GM10266 (cell line): Measurements from ENCODE around the gene MFRP.
A peak's percentile ranks its signal among the peaks of the same experiment; 100 is the strongest.

Experiments
- DNase-seq: peaks from one replicate; pipeline ENCODE4 v3.0.0; 2012; ENCODE audit errors: extremely low spot score
- TF ChIP-seq, protein P1 (sequence below): IDR thresholded peaks from 2 replicates; pipeline ENCODE4 v1.5.1; 2012; ENCODE audit warnings: mild to moderate bottlenecking, low read depth; ENCODE audit not compliant: control insufficient read depth, insufficient read depth; ENCODE audit errors: missing control alignments

MFRP gene

DNA sequence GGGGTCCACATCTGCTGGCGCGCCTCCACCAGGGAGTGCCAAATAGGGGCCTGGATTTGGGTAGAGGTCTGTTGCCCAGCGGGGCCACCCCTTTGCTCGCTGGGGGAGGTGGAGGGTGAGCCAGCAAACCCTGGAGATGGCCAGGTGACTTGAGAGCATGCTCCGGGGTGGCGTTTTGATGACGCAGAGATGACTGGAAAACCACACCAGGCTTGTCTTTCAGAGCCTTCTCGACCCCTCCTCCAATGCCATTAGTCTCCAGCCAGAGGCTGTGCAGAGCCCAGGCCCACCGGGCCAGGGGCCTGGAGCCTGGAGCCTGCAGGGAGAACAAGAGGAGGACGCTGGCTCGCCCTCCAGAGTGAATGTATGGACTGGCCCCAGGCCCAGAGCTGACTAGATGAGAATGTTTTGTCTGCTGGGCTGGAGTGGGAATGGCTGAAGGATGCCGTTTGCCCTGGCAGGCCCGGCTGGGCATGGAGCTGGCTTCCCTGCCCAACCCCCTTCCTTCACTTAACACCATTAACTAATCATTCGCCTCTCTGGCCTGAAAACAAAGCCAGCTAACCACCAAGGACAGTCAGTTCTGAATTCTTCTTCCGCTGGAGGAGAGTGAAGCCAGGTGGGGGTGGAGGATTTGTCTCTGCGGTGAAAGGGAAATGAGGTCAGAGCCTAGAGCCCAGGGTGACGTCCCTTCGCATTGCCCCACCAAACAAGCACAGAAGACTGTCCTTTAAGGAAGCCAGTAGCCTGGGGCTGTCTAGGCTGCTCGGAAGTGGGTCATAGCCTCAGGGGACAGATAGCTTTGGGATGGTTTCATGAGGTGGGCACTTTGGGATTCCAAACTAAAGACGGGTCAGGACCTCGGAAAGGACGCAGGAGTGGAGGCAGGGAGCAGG lies 28.0 kb downstream of the MFRP start:
- peak; percentile 93 for DNase-seq

DNA sequence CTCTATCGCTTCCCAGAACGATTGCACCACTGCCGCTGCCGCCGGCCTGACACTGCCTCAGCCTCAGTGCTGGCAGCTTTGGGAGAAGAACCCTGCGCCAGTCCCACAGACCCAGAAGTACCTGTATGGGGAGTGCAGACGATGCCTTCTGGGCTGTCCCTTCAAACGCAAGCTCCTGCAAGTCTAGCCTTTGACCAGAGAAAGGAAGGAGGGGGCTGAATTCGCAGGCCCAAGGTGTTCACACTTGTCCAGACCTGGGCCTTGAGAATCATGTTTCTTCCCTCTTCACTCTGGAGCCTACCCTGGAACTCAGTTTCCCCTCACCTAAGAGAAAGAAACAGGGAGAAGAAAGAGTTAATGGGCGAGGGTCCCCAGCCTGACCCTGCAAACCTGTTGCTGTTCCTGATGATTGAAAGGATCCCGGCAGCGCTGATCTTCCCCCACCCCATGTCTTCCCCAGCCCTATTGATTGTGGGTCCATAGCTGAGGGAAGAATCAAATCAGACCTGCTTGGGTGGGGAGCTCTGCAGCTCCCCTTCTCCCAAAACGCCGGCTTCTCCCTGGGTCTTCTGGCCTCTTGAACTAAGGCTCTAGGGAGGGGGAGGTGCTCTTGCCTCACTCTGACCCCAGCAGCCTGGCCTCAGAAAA lies 28.8 kb downstream of the MFRP start:
- DNase-seq = no peak
- TF ChIP-seq, protein P1, sequence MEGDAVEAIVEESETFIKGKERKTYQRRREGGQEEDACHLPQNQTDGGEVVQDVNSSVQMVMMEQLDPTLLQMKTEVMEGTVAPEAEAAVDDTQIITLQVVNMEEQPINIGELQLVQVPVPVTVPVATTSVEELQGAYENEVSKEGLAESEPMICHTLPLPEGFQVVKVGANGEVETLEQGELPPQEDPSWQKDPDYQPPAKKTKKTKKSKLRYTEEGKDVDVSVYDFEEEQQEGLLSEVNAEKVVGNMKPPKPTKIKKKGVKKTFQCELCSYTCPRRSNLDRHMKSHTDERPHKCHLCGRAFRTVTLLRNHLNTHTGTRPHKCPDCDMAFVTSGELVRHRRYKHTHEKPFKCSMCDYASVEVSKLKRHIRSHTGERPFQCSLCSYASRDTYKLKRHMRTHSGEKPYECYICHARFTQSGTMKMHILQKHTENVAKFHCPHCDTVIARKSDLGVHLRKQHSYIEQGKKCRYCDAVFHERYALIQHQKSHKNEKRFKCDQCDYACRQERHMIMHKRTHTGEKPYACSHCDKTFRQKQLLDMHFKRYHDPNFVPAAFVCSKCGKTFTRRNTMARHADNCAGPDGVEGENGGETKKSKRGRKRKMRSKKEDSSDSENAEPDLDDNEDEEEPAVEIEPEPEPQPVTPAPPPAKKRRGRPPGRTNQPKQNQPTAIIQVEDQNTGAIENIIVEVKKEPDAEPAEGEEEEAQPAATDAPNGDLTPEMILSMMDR = no peak

More for the DNA sequence above, 28.0 kb downstream of the MFRP start:
- TF ChIP-seq, protein P1 = no peak

DNA sequence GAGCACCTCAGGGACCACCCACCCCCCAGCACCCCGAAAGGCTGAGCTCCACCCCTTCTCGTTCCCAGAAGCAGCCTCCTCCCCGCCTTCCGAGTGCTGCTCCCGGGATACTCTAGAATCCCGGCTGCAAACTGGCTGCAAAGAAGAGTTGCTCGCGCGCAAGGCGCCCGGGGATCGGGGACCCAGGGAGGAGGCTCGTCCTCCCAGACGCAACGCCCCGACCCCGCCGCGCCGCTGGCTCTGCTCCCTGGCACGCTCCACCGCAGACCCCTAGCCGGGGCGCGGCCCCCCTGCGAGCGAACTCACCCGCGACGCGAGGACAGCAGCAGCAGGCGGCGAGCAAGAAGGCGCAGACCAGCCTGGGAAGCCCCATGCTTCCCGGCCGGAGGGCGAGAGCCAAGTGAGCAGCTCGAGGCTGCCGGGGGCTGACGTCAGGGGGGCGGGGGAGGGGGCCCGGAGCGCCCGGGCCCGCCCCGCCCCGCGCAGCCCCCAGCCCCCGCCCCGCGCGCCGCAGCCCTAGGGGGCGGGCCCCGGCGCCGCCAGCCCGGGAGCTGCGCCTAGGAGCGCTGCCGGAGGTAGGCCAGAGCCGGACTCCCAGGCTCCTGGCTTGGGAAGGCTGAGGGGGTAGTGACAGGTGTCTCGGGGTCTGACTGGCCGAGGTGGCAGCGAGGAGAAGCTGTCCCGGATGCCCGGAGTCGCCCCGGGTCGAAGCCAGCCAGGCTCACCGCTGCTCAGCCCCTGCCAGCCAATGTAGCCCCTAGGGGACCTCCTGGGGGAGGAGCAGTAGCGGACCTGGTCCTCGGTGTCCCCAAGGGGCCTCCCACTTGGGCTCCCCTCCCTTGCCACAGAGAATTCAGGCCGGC lies 29.5 kb downstream of the MFRP start, which contains the start of gene MCAM:
MCAM (minus strand) TSS at position 402 of the 863 bp plus-strand sequence; CDS start at position 373, 29 bp downstream.
- peak; percentile 75 for DNase-seq
- TF ChIP-seq, protein P1 = no peak

DNA sequence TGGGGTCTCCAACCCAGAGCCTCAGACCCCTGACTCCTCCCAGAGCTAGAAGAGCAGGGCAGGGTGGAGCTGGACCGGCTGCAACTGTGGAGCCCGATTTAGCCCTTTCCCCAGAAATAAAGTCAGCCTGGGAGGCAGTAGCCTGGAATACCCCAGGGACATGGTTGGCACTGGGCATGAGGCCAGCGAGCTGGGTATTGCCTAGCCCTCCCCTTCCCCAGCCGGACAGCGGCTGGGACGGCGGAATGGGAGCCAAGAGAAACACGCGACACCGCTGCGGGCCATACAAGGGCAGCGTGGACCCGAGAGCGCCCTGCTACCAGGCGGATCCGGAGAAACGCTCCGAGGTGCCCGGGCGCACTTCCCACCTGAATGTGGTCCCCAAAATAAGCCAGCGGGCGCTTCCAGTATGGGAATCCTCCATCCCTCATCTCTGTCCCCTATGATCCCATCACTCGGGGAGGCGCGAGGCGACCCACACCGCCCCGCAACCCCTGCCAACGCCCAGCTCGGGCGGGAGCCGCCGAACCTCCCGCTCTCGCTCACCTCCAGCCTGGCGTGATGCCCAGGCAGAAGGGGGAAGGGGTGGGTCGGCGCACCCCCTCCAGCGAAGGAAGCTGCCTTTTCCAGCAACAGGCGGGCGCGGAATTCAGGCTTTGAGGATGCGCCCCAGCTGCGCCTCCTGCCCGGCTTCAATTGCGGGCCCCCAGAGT lies 30.3 kb downstream of the MFRP start:
- DNase-seq = no peak
- TF ChIP-seq, protein P1 = no peak

DNA sequence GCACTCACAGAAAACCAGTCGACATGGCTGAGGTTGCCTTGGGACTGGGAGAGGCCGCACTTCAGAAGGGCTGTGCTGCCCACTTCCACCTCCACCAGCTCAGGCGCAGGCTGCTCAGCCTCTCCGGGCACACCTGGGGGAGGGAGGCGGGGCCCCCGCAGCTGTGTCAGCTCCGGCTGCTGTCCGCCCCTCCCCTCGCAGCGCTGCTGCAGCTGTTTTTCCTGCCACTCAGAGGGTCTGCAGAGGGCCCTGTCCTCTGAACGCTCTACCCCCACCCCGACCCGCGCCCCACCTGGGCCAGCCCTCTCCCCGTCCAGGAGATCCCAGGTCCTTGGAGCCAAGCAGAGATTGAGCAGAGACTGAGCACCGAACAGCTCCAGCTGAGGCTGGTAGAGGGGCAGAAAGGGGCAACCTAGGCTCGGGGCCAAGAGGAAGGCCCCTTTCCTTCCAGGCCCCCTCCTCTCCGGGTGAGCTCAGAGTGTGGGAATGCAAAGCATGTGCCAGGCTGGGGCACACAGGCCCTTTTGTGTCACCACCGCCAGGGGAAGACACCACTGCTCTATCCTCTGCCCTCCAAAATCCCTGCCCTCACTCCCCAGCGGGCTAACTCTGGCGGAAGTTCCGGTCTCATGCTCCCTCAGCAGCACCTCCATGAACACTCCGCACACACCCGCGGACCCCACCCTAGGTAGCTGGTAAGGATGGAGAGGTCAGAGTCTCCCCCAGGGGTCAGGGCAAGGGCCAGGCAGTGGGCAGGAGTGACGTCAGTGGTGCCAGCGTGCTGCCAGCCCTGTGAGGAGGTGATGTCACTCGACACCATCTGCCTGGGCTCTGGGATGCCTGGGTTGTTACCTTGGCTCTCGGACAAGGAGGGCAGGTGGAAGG lies 31.1 kb downstream of the MFRP start:
- TF ChIP-seq, protein P1 = no peak
- peak; percentile 56 for DNase-seq

DNA sequence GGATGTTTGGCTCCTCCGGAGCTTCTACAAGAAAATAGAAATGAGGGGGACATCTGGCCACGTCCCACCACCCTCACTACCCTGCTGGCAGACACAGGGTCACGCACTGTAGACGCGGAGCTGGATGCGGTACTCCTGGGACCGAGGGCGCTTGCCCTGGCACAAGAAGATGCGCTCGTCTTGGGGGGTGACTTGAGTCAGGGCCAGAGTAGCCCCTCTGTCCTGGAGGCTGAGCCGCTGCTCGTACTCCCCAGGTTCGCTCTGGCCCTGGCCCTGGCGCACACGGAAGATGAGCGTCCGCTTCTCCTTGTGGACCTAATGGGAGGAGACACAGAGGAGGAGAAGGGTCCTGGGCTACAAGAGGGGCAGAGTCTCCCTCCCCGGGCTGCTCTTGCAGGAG lies 31.8 kb downstream of the MFRP start:
- TF ChIP-seq, protein P1 = no peak
- no peak for DNase-seq
